CD14-positive monocyte (primary cell): ENCODE data around the gene SOAT2. TPM values are rescaled to one million over a fixed set of nuclear protein-coding genes. Genes with fewer than 3 reads are reported as not detected.
A peak's percentile ranks its signal among the peaks of the same experiment; 100 is the strongest.

Experiments
- DNase-seq, 3 donors: peaks; one replicate each; pipeline ENCODE4 v3.0.0-alpha.2; 2011 to 2022
- H2AFZ ChIP-seq: 2 replicates; pipeline ENCODE4 v1.6.0; 2012; ENCODE audit warnings: mild to moderate bottlenecking, low read depth, low read length, inconsistent platforms; ENCODE audit not compliant: insufficient read depth, poor library complexity, severe bottlenecking
- H3K27ac ChIP-seq, 2 donors: 1 replicate in 1 of 2; 2 replicates in 1 of 2; pipeline ENCODE4 v1.5.1; 2012 to 2013; ENCODE audit warnings: low read length in 2 of 2, control low read depth in 1 of 2, inconsistent platforms in 1 of 2, low read depth in 1 of 2, mild to moderate bottlenecking in 1 of 2
- H3K27me3 ChIP-seq, 2 donors: one replicate each; pipeline versions ENCODE4 v1.6.0 to v1.6.1; 2011 to 2013; ENCODE audit warnings: low read length in 2 of 2; ENCODE audit not compliant: control insufficient read depth in 2 of 2, insufficient read depth in 2 of 2
- H3K36me3 ChIP-seq, 2 donors: replicated peaks in 1 of 2; 1 replicate in 1 of 2; 2 replicates in 1 of 2; pipeline versions ENCODE4 v1.5.1 to v1.6.1; 2012 to 2013; ENCODE audit warnings: low read length in 2 of 2, control low read depth in 1 of 2, inconsistent platforms in 1 of 2, mild to moderate bottlenecking in 1 of 2; ENCODE audit not compliant: insufficient read depth in 2 of 2, control insufficient read depth in 1 of 2
- H3K4me1 ChIP-seq, 2 donors: 1 replicate in 1 of 2; 2 replicates in 1 of 2; pipeline versions ENCODE4 v1.5.1 to v1.6.1; 2012 to 2013; ENCODE audit warnings: low read length in 2 of 2, control low read depth in 1 of 2, inconsistent platforms in 1 of 2, mild to moderate bottlenecking in 1 of 2, moderate library complexity in 1 of 2; ENCODE audit not compliant: insufficient read depth in 2 of 2, control insufficient read depth in 1 of 2
- H3K4me2 ChIP-seq: replicated peaks from 2 replicates; pipeline ENCODE3; 2012; ENCODE audit warnings: low read length, moderate library complexity, mild to moderate bottlenecking; ENCODE audit not compliant: poor library complexity, severe bottlenecking; ENCODE audit errors: extremely low read depth
- H3K4me3 ChIP-seq, 3 experiments: fragments of 200-600 bp in 1 of 3; sonication (generic) in 1 of 3; replicated peaks in 1 of 3; 1 replicate in 2 of 3; 2 replicates in 1 of 3; pipeline ENCODE4 v1.5.1; 2011 to 2013; ENCODE audit warnings: low read length in 3 of 3, mild to moderate bottlenecking in 3 of 3, control low read depth in 2 of 3, low read depth in 2 of 3, inconsistent platforms in 1 of 3, moderate library complexity in 1 of 3
- H3K79me2 ChIP-seq: 2 replicates; pipeline ENCODE4 v1.6.0; 2012; ENCODE audit warnings: mild to moderate bottlenecking, control low read depth, inconsistent platforms, low read length, moderate library complexity; ENCODE audit not compliant: insufficient read depth
- H3K9ac ChIP-seq: 2 replicates; pipeline ENCODE4 v1.6.0; 2017; ENCODE audit warnings: low read length, mild to moderate bottlenecking; ENCODE audit not compliant: insufficient read depth, poor library complexity, severe bottlenecking
- H3K9me3 ChIP-seq, 2 donors: replicated peaks in 1 of 2; 1 replicate in 1 of 2; 2 replicates in 1 of 2; pipeline versions ENCODE4 v1.5.1 to v1.6.1; 2012 to 2013; ENCODE audit warnings: low read length in 2 of 2, control low read depth in 1 of 2; ENCODE audit not compliant: control insufficient read depth in 1 of 2, insufficient read depth in 1 of 2
- H4K20me1 ChIP-seq: 2 replicates; pipeline ENCODE4 v1.6.0; 2012; ENCODE audit warnings: mild to moderate bottlenecking, low read length, control low read depth, moderate library complexity; ENCODE audit not compliant: insufficient read depth
- H3K27ac Mint-ChIP-seq, 7 donors: one replicate each; pipeline ENCODE4 v1.8.0; 2020; ENCODE audit warnings: mild to moderate bottlenecking in 7 of 7, mixed read lengths in 7 of 7, moderate library complexity in 6 of 7, inconsistent platforms in 2 of 7
- H3K27me3 Mint-ChIP-seq, 3 donors: one replicate each; pipeline ENCODE4 v1.8.0; 2021 to 2022; ENCODE audit warnings: low read depth in 3 of 3, mild to moderate bottlenecking in 3 of 3, mixed read lengths in 3 of 3, moderate library complexity in 3 of 3, inconsistent platforms in 1 of 3
- H3K36me3 Mint-ChIP-seq, 2 donors: one replicate each; pipeline ENCODE4 v1.8.0; 2020; ENCODE audit warnings: mixed read lengths in 2 of 2, inconsistent platforms in 1 of 2, mild to moderate bottlenecking in 1 of 2
- H3K4me1 Mint-ChIP-seq: one replicate; pipeline ENCODE4 v1.8.0; 2020; ENCODE audit warnings: mild to moderate bottlenecking, mixed read lengths
- H3K4me3 Mint-ChIP-seq, 2 donors: one replicate each; pipeline ENCODE4 v1.8.0; 2020; ENCODE audit warnings: mild to moderate bottlenecking in 2 of 2, mixed read lengths in 2 of 2, moderate library complexity in 1 of 2
- H3K9me3 Mint-ChIP-seq, 7 donors: one replicate each; pipeline ENCODE4 v1.8.0; 2020 to 2022; ENCODE audit warnings: mixed read lengths in 7 of 7, mild to moderate bottlenecking in 6 of 7, moderate library complexity in 6 of 7, inconsistent platforms in 2 of 7
- WGBS: methylation state at CpG from one replicate; pipeline ENCODE4 v1.1.5; 2013; ENCODE audit warnings: missing lambda C conversion rate; ENCODE audit not compliant: insufficient coverage; 5-methylcytosine and 5-hydroxymethylcytosine counted together
- intact Hi-C, 2 donors: fragments of 100-400 bp; cut with micrococcal nuclease; formaldehyde crosslinking; loops; one replicate each; pipeline versions ENCODE4 v1.15.0 to v1.15.1; 2023
- polyA plus RNA-seq, 3 donors: library from polyadenylated mRNA; depleted of rRNA in 1 of 3; unstranded in 2 of 3; stranded (reverse) in 1 of 3; fragments of 300-500 nt in 2 of 3; fragments of >200 nt in 1 of 3; fragmentation: Illumina TruSeq in 2 of 3; gene quantifications; 1 replicate in 2 of 3; 2 replicates in 1 of 3; pipeline ENCODE4 v1.2.3, GENCODE V29; 2012 to 2021
- TF ChIP-seq, protein P1 (sequence below): fragments of 200-600 bp; IDR thresholded peaks from one replicate; pipeline ENCODE4 v1.8.0; 2022; ENCODE audit warnings: antibody characterized with exemption, mild to moderate bottlenecking

SOAT2 gene
- polyA plus RNA-seq, 3 donors, result not detected

DNA sequence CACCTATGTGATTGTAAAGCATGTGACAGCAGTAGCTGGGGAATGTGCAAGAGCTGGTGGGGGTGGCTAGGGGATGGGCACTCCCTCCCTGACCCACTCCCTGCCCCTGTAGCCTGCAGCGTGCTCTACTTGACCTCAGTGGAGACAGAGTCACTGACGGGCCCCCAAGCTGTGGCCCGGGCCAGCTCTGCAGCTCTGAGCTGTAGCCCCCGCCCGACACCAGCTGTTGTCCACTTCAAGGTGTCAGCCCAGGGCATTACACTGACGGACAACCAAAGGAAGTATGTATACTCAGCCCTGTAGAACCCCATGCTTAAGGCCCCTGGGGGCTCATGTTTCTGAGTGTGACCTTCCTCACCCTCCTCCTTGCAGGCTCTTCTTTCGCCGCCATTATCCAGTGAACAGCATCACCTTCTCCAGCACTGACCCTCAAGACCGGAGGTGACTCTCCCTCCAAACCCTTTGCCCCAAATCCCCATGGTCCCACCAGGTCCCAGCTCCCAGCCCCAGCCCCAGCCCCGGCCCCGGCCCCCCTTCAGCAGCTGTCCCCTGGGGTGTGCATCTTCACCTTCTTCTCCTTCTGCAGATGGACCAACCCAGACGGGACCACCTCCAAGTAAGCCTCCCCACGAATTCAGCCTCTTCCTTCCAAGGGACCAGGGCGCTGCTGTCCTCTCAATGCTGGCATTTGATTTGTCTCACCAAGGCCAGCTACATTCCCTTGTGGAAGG is 40.1 kb upstream of the SOAT2 start:
- Histone ChIP-seq H3K4me2 (no peak overlapping the region), H3K79me2 (no peaks in the 10 kb centered on the region), H2AFZ (no peak overlapping the region), H3K27ac (no peak overlapping the region), H3K9ac (no peak overlapping the region), H3K9me3 (no peaks in the 10 kb centered on the region), H3K4me1 (peaks cover 4 to 7% of the 10 kb centered on the region in 2 donors), H3K36me3 (peaks cover 32 to 43% of the 10 kb centered on the region in 2 donors), H4K20me1 (peaks cover 16% of the 10 kb centered on the region), H3K27me3 (no peaks in the 10 kb centered on the region), H3K4me3 (no peak overlapping the region)
- no peak overlapping the region for H3K4me3 Mint-ChIP-seq
- DNase-seq, result no peak
- peaks cover 9% of the 10 kb centered on the region for H3K4me1 Mint-ChIP-seq
- intact Hi-C loops, result no loop called here
- no peak overlapping the region for H3K27ac Mint-ChIP-seq
- TF ChIP-seq, protein P1, sequence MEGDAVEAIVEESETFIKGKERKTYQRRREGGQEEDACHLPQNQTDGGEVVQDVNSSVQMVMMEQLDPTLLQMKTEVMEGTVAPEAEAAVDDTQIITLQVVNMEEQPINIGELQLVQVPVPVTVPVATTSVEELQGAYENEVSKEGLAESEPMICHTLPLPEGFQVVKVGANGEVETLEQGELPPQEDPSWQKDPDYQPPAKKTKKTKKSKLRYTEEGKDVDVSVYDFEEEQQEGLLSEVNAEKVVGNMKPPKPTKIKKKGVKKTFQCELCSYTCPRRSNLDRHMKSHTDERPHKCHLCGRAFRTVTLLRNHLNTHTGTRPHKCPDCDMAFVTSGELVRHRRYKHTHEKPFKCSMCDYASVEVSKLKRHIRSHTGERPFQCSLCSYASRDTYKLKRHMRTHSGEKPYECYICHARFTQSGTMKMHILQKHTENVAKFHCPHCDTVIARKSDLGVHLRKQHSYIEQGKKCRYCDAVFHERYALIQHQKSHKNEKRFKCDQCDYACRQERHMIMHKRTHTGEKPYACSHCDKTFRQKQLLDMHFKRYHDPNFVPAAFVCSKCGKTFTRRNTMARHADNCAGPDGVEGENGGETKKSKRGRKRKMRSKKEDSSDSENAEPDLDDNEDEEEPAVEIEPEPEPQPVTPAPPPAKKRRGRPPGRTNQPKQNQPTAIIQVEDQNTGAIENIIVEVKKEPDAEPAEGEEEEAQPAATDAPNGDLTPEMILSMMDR, result no peak
- peaks cover 0 to 10% (median 6%) of the 10 kb centered on the region in 3 donors for H3K27me3 Mint-ChIP-seq
- 95% methylated on average over 12 of the region's 14 CpGs for WGBS
- peaks cover 0 to 1% (median 0%) of the 10 kb centered on the region in 7 donors for H3K9me3 Mint-ChIP-seq
- H3K36me3 Mint-ChIP-seq, result peaks cover 47 to 51% of the 10 kb centered on the region in 2 donors

DNA sequence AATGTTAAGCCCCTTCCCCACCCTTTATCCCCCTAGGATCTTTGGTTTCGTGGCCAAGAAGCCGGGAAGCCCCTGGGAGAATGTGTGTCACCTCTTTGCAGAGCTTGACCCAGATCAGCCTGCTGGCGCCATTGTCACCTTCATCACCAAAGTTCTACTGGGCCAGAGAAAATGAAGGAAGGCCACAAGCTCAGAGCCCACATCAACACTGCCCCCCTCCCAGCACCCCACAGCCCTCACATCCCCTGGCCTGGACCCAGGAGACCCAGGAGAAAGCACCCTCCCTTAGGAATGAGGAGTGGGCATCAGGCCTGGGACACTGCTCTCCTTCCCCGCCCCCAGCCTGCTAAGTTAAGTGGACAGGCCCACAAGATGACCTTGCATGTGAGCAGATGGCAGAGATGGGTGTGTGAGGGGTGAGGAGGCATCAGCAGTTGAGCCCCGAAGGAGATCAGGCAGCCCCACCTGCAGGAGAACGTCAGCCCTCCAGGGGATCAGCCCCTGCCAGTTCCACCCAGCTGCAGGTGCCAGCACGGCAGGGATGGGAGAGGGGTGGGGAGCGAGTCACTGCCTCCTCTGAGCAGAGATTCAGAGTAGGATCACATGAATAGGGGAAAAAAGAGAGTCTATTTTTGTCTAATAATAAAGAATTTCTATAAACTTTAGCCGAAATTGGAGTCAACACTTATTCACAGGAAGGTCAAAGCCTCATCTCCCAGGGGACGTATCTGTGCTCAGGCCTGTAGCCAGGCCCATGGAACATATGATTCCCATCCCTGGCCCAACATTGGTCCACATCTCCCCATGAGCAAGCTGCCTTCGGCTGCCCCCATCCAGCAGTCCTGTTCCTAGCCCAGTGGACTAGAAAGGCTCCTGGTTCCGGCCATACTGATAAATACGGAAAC is 39.3 kb upstream of the SOAT2 start:
- no peak overlapping the region for H3K9ac ChIP-seq
- no peaks in the 10 kb centered on the region for H3K27me3 ChIP-seq
- peaks cover 37 to 51% of the 10 kb centered on the region in 2 donors for H3K36me3 ChIP-seq
- no peak overlapping the region for H2AFZ ChIP-seq
- Mint-ChIP-seq H3K4me1 (peaks cover 14% of the 10 kb centered on the region), H3K36me3 (peaks cover 55 to 59% of the 10 kb centered on the region in 2 donors), H3K27ac (peak overlapping the region in 1 of 7 donors; percentile 15), H3K9me3 (peaks cover 0 to 1% (median 0%) of the 10 kb centered on the region in 7 donors), H3K4me3 (no peak overlapping the region), H3K27me3 (peaks cover 0 to 10% (median 6%) of the 10 kb centered on the region in 3 donors)
- H3K4me1 ChIP-seq, result peaks cover 4 to 8% of the 10 kb centered on the region in 2 donors
- TF ChIP-seq, protein P1, result no peak
- 94% methylated on average over 7 of the region's 13 CpGs for WGBS
- H3K4me3 ChIP-seq, result no peak overlapping the region
- H3K4me2 ChIP-seq, result no peak overlapping the region
- intact Hi-C loops, result no loop called here
- H3K9me3 ChIP-seq, result no peaks in the 10 kb centered on the region
- no peak for DNase-seq
- no peak overlapping the region for H3K27ac ChIP-seq
- no peaks in the 10 kb centered on the region for H3K79me2 ChIP-seq
- peaks cover 16% of the 10 kb centered on the region for H4K20me1 ChIP-seq
